ENCODE data around the gene ANKRD44.

The ANKRD44 gene

GRCh38 chr2:197107291-197108269 is 203.0 kb downstream of the ANKRD44 start:
- Histone ChIP-seq H2BK120ac (ENCODE audit: low read depth, low read length) (peak overlapping the region; percentile 21), H4K91ac (ENCODE audit: low read length) (peak overlapping the region; percentile 19), H2BK15ac (ENCODE audit: low read depth, poor library complexity, severe bottlenecking) (no peak overlapping the region), H3K23ac (ENCODE audit: low read length in 2 of 2) (no peak overlapping the region), H3K9me3 (ENCODE audit: control insufficient read depth, low read length) (no peaks in the 10 kb centered on the region), H3K4me3 (ENCODE audit: insufficient read depth in 1 of 2, low read depth in 1 of 2, low read length in 2 of 2) (no peak overlapping the region), H3K14ac (ENCODE audit: low read length in 2 of 2) (no peak overlapping the region), H3K36me3 (ENCODE audit: control insufficient read depth in 1 of 2, insufficient read depth in 2 of 2, low read depth in 1 of 2, low read length in 2 of 2) (no peaks in the 10 kb centered on the region), H2AK5ac (ENCODE audit: low read length, severe bottlenecking) (no peak overlapping the region), H3K9ac (ENCODE audit: low read length) (peak overlapping the region; percentile 69), H3K4me1 (ENCODE audit: control insufficient read depth, insufficient read depth, low read depth, low read length) (peaks cover 2% of the 10 kb centered on the region), H3K27me3 (ENCODE audit: control insufficient read depth in 1 of 2, insufficient read depth in 1 of 2, low read length in 2 of 2) (no peaks in the 10 kb centered on the region), H4K8ac (ENCODE audit: low read length) (no peak overlapping the region), H3K4ac (ENCODE audit: low read depth in 1 of 2, low read length in 2 of 2) (no peak overlapping the region), H3K4me2 (ENCODE audit: low read length, poor library complexity, severe bottlenecking) (no peak overlapping the region), H2AFZ (ENCODE audit: low read depth, low read length) (no peak overlapping the region), H2BK5ac (ENCODE audit: low read depth, low read length, poor library complexity, severe bottlenecking) (no peak overlapping the region), H2BK12ac (ENCODE audit: low read length in 2 of 2) (peak overlapping the region in 1 of 2 experiments; percentile 0), H3K79me1 (replicated peaks; ENCODE audit: low read length, poor library complexity, severe bottlenecking) (no peaks in the 10 kb centered on the region), H3K18ac (ENCODE audit: low read depth in 1 of 2, low read length in 2 of 2) (no peak overlapping the region), H3K27ac (ENCODE audit: low read length, poor library complexity, severe bottlenecking) (no peak overlapping the region)
- DNase-seq = peak; percentile 95
- 19% methylated on average over 1 of the region's 2 CpGs for WGBS

GRCh38 chr2:197103363-197103762 is 207.2 kb downstream of the ANKRD44 start:
- Histone ChIP-seq H3K4me2 (ENCODE audit: low read length, poor library complexity, severe bottlenecking) (no peak overlapping the region), H3K9ac (ENCODE audit: low read length) (no peak overlapping the region), H2BK15ac (ENCODE audit: low read depth, poor library complexity, severe bottlenecking) (no peak overlapping the region), H2BK120ac (ENCODE audit: low read depth, low read length) (no peak overlapping the region), H3K14ac (ENCODE audit: low read length in 2 of 2) (no peak overlapping the region), H2BK12ac (ENCODE audit: low read length in 2 of 2) (no peak overlapping the region), H3K27me3 (ENCODE audit: control insufficient read depth in 1 of 2, insufficient read depth in 1 of 2, low read length in 2 of 2) (no peaks in the 10 kb centered on the region), H4K8ac (ENCODE audit: low read length) (no peak overlapping the region), H2BK5ac (ENCODE audit: low read depth, low read length, poor library complexity, severe bottlenecking) (no peak overlapping the region), H3K18ac (ENCODE audit: low read depth in 1 of 2, low read length in 2 of 2) (no peak overlapping the region), H2AK5ac (ENCODE audit: low read length, severe bottlenecking) (no peak overlapping the region), H3K23ac (ENCODE audit: low read length in 2 of 2) (no peak overlapping the region), H2AFZ (ENCODE audit: low read depth, low read length) (no peak overlapping the region), H3K27ac (ENCODE audit: low read length, poor library complexity, severe bottlenecking) (no peak overlapping the region), H3K4ac (ENCODE audit: low read depth in 1 of 2, low read length in 2 of 2) (no peak overlapping the region), H3K9me3 (ENCODE audit: control insufficient read depth, low read length) (no peaks in the 10 kb centered on the region), H3K79me1 (replicated peaks; ENCODE audit: low read length, poor library complexity, severe bottlenecking) (no peaks in the 10 kb centered on the region), H3K4me3 (ENCODE audit: insufficient read depth in 1 of 2, low read depth in 1 of 2, low read length in 2 of 2) (no peak overlapping the region), H3K4me1 (ENCODE audit: control insufficient read depth, insufficient read depth, low read depth, low read length) (no peaks in the 10 kb centered on the region), H4K91ac (ENCODE audit: low read length) (no peak overlapping the region), H3K36me3 (ENCODE audit: control insufficient read depth in 1 of 2, insufficient read depth in 2 of 2, low read depth in 1 of 2, low read length in 2 of 2) (no peaks in the 10 kb centered on the region)
- DNase-seq = no peak
- WGBS = no CpG with 5 or more reads among the region's 1 CpG

- H3K4me3 ChIP-seq (ENCODE audit: insufficient read depth in 1 of 2, low read depth in 1 of 2, low read length in 2 of 2) = no peak overlapping the region
- no peak overlapping the region for H4K91ac ChIP-seq (ENCODE audit: low read length)
- H2AK5ac ChIP-seq (ENCODE audit: low read length, severe bottlenecking) = no peak overlapping the region
- WGBS = 63% methylated on average over 1 of the region's 1 CpG
- no peak overlapping the region for H2BK12ac ChIP-seq (ENCODE audit: low read length in 2 of 2)
- H3K4ac ChIP-seq (ENCODE audit: low read depth in 1 of 2, low read length in 2 of 2) = no peak overlapping the region
- H3K79me1 ChIP-seq (replicated peaks; ENCODE audit: low read length, poor library complexity, severe bottlenecking) = no peaks in the 10 kb centered on the region
- H4K8ac ChIP-seq (ENCODE audit: low read length) = no peak overlapping the region
- H2BK5ac ChIP-seq (ENCODE audit: low read depth, low read length, poor library complexity, severe bottlenecking) = no peak overlapping the region
- no peaks in the 10 kb centered on the region for H3K27me3 ChIP-seq (ENCODE audit: control insufficient read depth in 1 of 2, insufficient read depth in 1 of 2, low read length in 2 of 2)
- no peak overlapping the region for H3K23ac ChIP-seq (ENCODE audit: low read length in 2 of 2)
- no peak overlapping the region for H2BK15ac ChIP-seq (ENCODE audit: low read depth, poor library complexity, severe bottlenecking)
- no peak overlapping the region for H2BK120ac ChIP-seq (ENCODE audit: low read depth, low read length)
- H3K9me3 ChIP-seq (ENCODE audit: control insufficient read depth, low read length) = no peaks in the 10 kb centered on the region
- H3K14ac ChIP-seq (ENCODE audit: low read length in 2 of 2) = no peak overlapping the region
- no peak overlapping the region for H3K9ac ChIP-seq (ENCODE audit: low read length)
- H3K4me1 ChIP-seq (ENCODE audit: control insufficient read depth, insufficient read depth, low read depth, low read length) = no peaks in the 10 kb centered on the region
- no peak for DNase-seq
- no peaks in the 10 kb centered on the region for H3K36me3 ChIP-seq (ENCODE audit: control insufficient read depth in 1 of 2, insufficient read depth in 2 of 2, low read depth in 1 of 2, low read length in 2 of 2)
- no peak overlapping the region for H3K18ac ChIP-seq (ENCODE audit: low read depth in 1 of 2, low read length in 2 of 2)
- no peak overlapping the region for H3K27ac ChIP-seq (ENCODE audit: low read length, poor library complexity, severe bottlenecking)
- no peak overlapping the region for H2AFZ ChIP-seq (ENCODE audit: low read depth, low read length)
- H3K4me2 ChIP-seq (ENCODE audit: low read length, poor library complexity, severe bottlenecking) = no peak overlapping the region
Observed at GRCh38 chr2:197102231-197102630, 208.3 kb downstream of the ANKRD44 start.

- Histone ChIP-seq H2AFZ (ENCODE audit: low read depth, low read length) (no peak overlapping the region), H3K27ac (ENCODE audit: low read length, poor library complexity, severe bottlenecking) (no peak overlapping the region), H2AK5ac (ENCODE audit: low read length, severe bottlenecking) (no peak overlapping the region), H3K79me1 (replicated peaks; ENCODE audit: low read length, poor library complexity, severe bottlenecking) (no peaks in the 10 kb centered on the region), H4K91ac (ENCODE audit: low read length) (no peak overlapping the region), H3K27me3 (ENCODE audit: control insufficient read depth in 1 of 2, insufficient read depth in 1 of 2, low read length in 2 of 2) (no peaks in the 10 kb centered on the region), H4K8ac (ENCODE audit: low read length) (no peak overlapping the region), H2BK15ac (ENCODE audit: low read depth, poor library complexity, severe bottlenecking) (no peak overlapping the region), H3K36me3 (ENCODE audit: control insufficient read depth in 1 of 2, insufficient read depth in 2 of 2, low read depth in 1 of 2, low read length in 2 of 2) (no peaks in the 10 kb centered on the region), H3K4me3 (ENCODE audit: insufficient read depth in 1 of 2, low read depth in 1 of 2, low read length in 2 of 2) (no peak overlapping the region), H2BK12ac (ENCODE audit: low read length in 2 of 2) (no peak overlapping the region), H3K14ac (ENCODE audit: low read length in 2 of 2) (no peak overlapping the region), H3K18ac (ENCODE audit: low read depth in 1 of 2, low read length in 2 of 2) (no peak overlapping the region), H3K9me3 (ENCODE audit: control insufficient read depth, low read length) (no peaks in the 10 kb centered on the region), H2BK120ac (ENCODE audit: low read depth, low read length) (no peak overlapping the region), H3K23ac (ENCODE audit: low read length in 2 of 2) (no peak overlapping the region), H3K4ac (ENCODE audit: low read depth in 1 of 2, low read length in 2 of 2) (no peak overlapping the region), H2BK5ac (ENCODE audit: low read depth, low read length, poor library complexity, severe bottlenecking) (no peak overlapping the region), H3K4me2 (ENCODE audit: low read length, poor library complexity, severe bottlenecking) (no peak overlapping the region), H3K4me1 (ENCODE audit: control insufficient read depth, insufficient read depth, low read depth, low read length) (no peaks in the 10 kb centered on the region), H3K9ac (ENCODE audit: low read length) (no peak overlapping the region)
- no peak for DNase-seq
- no CpG with 5 or more reads among the region's 2 CpGs for WGBS
Observed at GRCh38 chr2:197101519-197101918, 209.1 kb downstream of the ANKRD44 start.
